B cell (primary cell): ENCODE results near the gene LPIN2. TPM values are rescaled to one million over a fixed set of nuclear protein-coding genes. Genes with fewer than 3 reads are reported as not detected.

Experiments used
- ATAC-seq: fragments of 200-7000 bp; cut with Tn5 transposase; one replicate; pipeline ENCODE4 v1.10.0; 2021; ENCODE audit warnings: low read depth, mild to moderate bottlenecking, moderate number of reproducible peaks, moderate library complexity
- CTCF ChIA-PET: fragments of 350-600 bp; sonication (Branson Sonifier 250); formaldehyde crosslinking; loops from one replicate; lab custom pipeline; 2021; ENCODE audit warnings: antibody characterized with exemption, inconsistent platforms; lab: Charles Lee
- POLR2A ChIA-PET: fragments of 350-600 bp; sonication (Branson Sonifier 250); formaldehyde crosslinking; loops from one replicate; lab custom pipeline; 2021; ENCODE audit warnings: antibody characterized with exemption; lab: Charles Lee
- DNase-seq: peaks from one replicate; pipeline ENCODE4 v3.0.0; 2013
- H2AFZ ChIP-seq: 2 replicates; pipeline ENCODE4 v1.6.1; 2012; ENCODE audit warnings: mild to moderate bottlenecking, low read depth, low read length; ENCODE audit not compliant: insufficient read depth, poor library complexity, severe bottlenecking
- H3K27ac ChIP-seq, 2 donors: 1 replicate in 1 of 2; 2 replicates in 1 of 2; pipeline ENCODE4 v1.5.1; 2012 to 2013; ENCODE audit warnings: low read length in 2 of 2, mild to moderate bottlenecking in 2 of 2, moderate library complexity in 1 of 2
- H3K27me3 ChIP-seq, 4 experiments: fragments of 200-600 bp in 1 of 4; sonication (generic) in 1 of 4; replicated peaks in 1 of 4; 1 replicate in 2 of 4; 2 replicates in 2 of 4; pipeline versions ENCODE4 v1.6.1 to v1.7.0; 2013 to 2016; ENCODE audit warnings: low read length in 3 of 4, mild to moderate bottlenecking in 2 of 4, mixed read lengths in 1 of 4, moderate library complexity in 1 of 4; ENCODE audit not compliant: insufficient read depth in 4 of 4, control insufficient read depth in 3 of 4; ENCODE audit errors: control extremely low read depth in 1 of 4
- H3K36me3 ChIP-seq, 2 experiments: replicated peaks in 1 of 2; 1 replicate in 1 of 2; 2 replicates in 1 of 2; pipeline versions ENCODE4 v1.6.1 to v1.7.1; 2013; ENCODE audit warnings: low read length in 1 of 2; ENCODE audit not compliant: insufficient read depth in 2 of 2, control insufficient read depth in 1 of 2; ENCODE audit errors: control extremely low read depth in 1 of 2, extremely low read depth in 1 of 2
- H3K4me1 ChIP-seq, 2 donors: fragments of 200-600 bp in 1 of 2; sonication (generic) in 1 of 2; 1 replicate in 1 of 2; 2 replicates in 1 of 2; pipeline versions ENCODE4 v1.5.1 to v1.6.1; 2013 to 2017; ENCODE audit warnings: low read length in 2 of 2; ENCODE audit not compliant: control insufficient read depth in 2 of 2, insufficient read depth in 2 of 2
- H3K4me2 ChIP-seq: replicated peaks from 2 replicates; pipeline ENCODE3; 2012; ENCODE audit warnings: mild to moderate bottlenecking, low read depth, low read length; ENCODE audit not compliant: poor library complexity, severe bottlenecking
- H3K4me3 ChIP-seq, 5 experiments: fragments of 200-600 bp in 1 of 5; sonication (generic) in 1 of 5; 1 replicate in 3 of 5; 2 replicates in 2 of 5; pipeline versions ENCODE4 v1.5.1 to v1.7.0; 2011 to 2016; ENCODE audit warnings: low read length in 4 of 5, mild to moderate bottlenecking in 4 of 5, low read depth in 2 of 5, control low read depth in 1 of 5, moderate library complexity in 1 of 5; ENCODE audit not compliant: insufficient read depth in 1 of 5; ENCODE audit errors: control extremely low read depth in 1 of 5, extremely low read depth in 1 of 5
- H3K79me2 ChIP-seq: fragments of 200-600 bp; sonication (generic); one replicate; pipeline ENCODE4 v1.6.0; 2016; ENCODE audit warnings: low read length; ENCODE audit not compliant: control insufficient read depth, insufficient read depth
- H3K9ac ChIP-seq: fragments of 200-600 bp; sonication (generic); 2 replicates; pipeline ENCODE4 v1.6.1; 2017; ENCODE audit warnings: mild to moderate bottlenecking, low read length, moderate library complexity
- H3K9me3 ChIP-seq, 3 donors: one replicate each; pipeline versions ENCODE4 v1.6.1 to v1.7.1; 2013; ENCODE audit warnings: low read length in 2 of 3; ENCODE audit not compliant: control insufficient read depth in 2 of 3, insufficient read depth in 1 of 3; ENCODE audit errors: control extremely low read depth in 1 of 3
- H4K20me1 ChIP-seq: 2 replicates; pipeline ENCODE4 v1.6.0; 2012; ENCODE audit warnings: mild to moderate bottlenecking, low read length; ENCODE audit not compliant: insufficient read depth, control insufficient read depth, poor library complexity, severe bottlenecking
- H3K27ac Mint-ChIP-seq: one replicate; pipeline ENCODE4 v1.8.0; 2021; ENCODE audit warnings: mixed read lengths
- H3K27me3 Mint-ChIP-seq: one replicate; pipeline ENCODE4 v1.8.0; 2021; ENCODE audit warnings: mixed read lengths
- H3K4me1 Mint-ChIP-seq: one replicate; pipeline ENCODE4 v1.8.0; 2021; ENCODE audit warnings: mixed read lengths
- H3K4me3 Mint-ChIP-seq: one replicate; pipeline ENCODE4 v1.8.0; 2021; ENCODE audit warnings: mixed read lengths
- H3K9me3 Mint-ChIP-seq: one replicate; pipeline ENCODE4 v1.8.0; 2022; ENCODE audit warnings: mixed read lengths; ENCODE audit not compliant: insufficient read depth
- CTCF ChIP-seq: fragments of 200-600 bp; IDR thresholded peaks from one replicate; pipeline ENCODE4 v1.8.0; 2022; ENCODE audit warnings: antibody characterized with exemption, mild to moderate bottlenecking
- EZH2 ChIP-seq: IDR thresholded peaks from 2 replicates; pipeline ENCODE4 v1.6.1; 2012; ENCODE audit warnings: borderline replicate concordance, low read depth, mild to moderate bottlenecking, moderate library complexity, low read length; ENCODE audit not compliant: insufficient read depth, poor library complexity, severe bottlenecking
- WGBS: methylation state at CpG from one replicate; pipeline ENCODE4 v1.1.5; 2013; ENCODE audit warnings: missing lambda C conversion rate; ENCODE audit not compliant: insufficient coverage; 5-methylcytosine and 5-hydroxymethylcytosine counted together
- intact Hi-C: fragments of 100-400 bp; cut with micrococcal nuclease; formaldehyde crosslinking; loops from one replicate; pipeline ENCODE4 v1.10.0; 2022
- polyA plus RNA-seq: library from polyadenylated mRNA; depleted of rRNA; stranded (reverse); fragments of >200 nt; gene quantifications from 2 replicates; pipeline ENCODE4 v1.2.3, GENCODE V29; 2012
- total RNA-seq, 2 donors: library from RNA; stranded (reverse); fragments of 120-200 nt in 1 of 2; gene quantifications; 1 replicate in 1 of 2; 2 replicates in 1 of 2; pipeline versions ENCODE4 v1.2.3 to v1.2.4, GENCODE V29; 2013 to 2022

LPIN2 gene
- total and polyA plus RNA-seq, 2 donors (not counting 1 experiment from before 2014, with no cell fraction given): 8.0 to 31.0 TPM

DNA sequence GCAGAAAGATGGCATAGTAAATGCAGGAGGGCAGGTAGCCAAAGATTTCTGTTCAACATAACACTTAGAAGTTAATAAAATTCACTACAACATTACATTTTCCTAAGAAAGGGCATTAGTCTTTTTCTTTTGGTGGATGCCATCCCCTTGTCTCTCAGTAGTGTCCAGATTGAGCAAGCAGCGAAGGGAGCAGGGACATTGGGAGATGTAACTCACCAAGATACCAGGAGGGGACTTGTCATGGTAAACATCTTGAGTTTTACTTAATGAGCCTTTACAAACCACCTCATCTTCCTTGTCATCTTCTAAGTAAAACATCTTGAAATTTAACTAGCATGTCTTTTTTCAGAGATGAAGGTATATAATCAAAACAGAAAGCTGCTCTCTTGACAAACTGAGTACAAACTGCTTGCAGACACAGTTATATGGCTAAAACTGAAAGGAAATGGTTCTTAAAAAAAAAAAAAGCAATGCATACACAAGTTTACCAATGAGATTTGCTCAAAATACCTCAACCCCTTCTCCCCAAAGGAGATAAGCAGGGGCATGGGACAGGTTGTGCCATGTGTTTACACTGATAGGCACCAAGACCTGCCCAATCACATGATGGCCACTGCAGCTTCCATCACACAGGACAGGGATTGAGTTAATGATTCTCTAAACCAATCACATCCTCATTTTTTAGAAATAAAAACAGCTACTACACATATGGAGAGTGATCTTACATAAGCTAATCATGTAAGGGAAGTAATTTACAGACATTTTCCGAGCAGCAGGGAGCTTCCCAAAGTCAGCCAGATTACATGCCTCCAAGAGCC, 30.3 kb downstream of the LPIN2 start:
- peak; percentile 41 for DNase-seq
- Histone ChIP-seq H3K9me3 (no peaks in the 10 kb centered on the region), H2AFZ (peak overlapping the region; percentile 59), H3K4me3 (peak overlapping the region in 3 of 5 experiments; percentile 6 to 37 (median 28)), H3K36me3 (no peaks in the 10 kb centered on the region), H3K4me1 (peaks cover 61 to 73% of the 10 kb centered on the region in 2 donors), H3K27me3 (no peaks in the 10 kb centered on the region), H4K20me1 (no peaks in the 10 kb centered on the region), H3K4me2 (peak overlapping the region; percentile 66), H3K9ac (peak overlapping the region; percentile 44), H3K79me2 (peaks cover 81% of the 10 kb centered on the region), H3K27ac (peak overlapping the region; percentile 42 to 91)
- intact Hi-C loops: loop anchor here (5.0 kb wide), 1 partner anchor 135 kb away; the partner anchor contains the start of gene EMILIN2
- CTCF ChIA-PET: interaction anchor here (0.5 to 8.5 kb wide), 15 partner anchors 9 to 299 kb away, joined by 3 to 255 read pairs (median 4); no protein-coding TSS in a partner anchor
- Mint-ChIP-seq H3K9me3 (no peaks in the 10 kb centered on the region), H3K4me3 (peak overlapping the region; percentile 74), H3K27me3 (no peaks in the 10 kb centered on the region), H3K4me1 (peaks cover 71% of the 10 kb centered on the region), H3K27ac (peak overlapping the region; percentile 88)
- ATAC-seq: no peak
- POLR2A ChIA-PET: interaction anchor here (0.5 to 1.2 kb wide), 4 partner anchors 11 to 419 kb away, joined by 3 to 4 read pairs (median 3); no protein-coding TSS in a partner anchor
- TF ChIP-seq CTCF (no peak), EZH2 (no peak)
- no CpG with 5 or more reads among the region's 2 CpGs for WGBS
